OCI-M1 (cell line): Measurements from ENCODE around the gene PLCB1.

Source experiments
- DNase-seq: peaks from one replicate; lab custom pipeline; 2025; lab: John Stamatoyannopoulos, UW

Gene PLCB1

GRCh38 chr20:8505476-8506200, 373.6 kb downstream of the PLCB1 start:
- DNase-seq: no peak

GRCh38 chr20:8507231-8507630, 375.2 kb downstream of the PLCB1 start:
- DNase-seq: no peak

DNA sequence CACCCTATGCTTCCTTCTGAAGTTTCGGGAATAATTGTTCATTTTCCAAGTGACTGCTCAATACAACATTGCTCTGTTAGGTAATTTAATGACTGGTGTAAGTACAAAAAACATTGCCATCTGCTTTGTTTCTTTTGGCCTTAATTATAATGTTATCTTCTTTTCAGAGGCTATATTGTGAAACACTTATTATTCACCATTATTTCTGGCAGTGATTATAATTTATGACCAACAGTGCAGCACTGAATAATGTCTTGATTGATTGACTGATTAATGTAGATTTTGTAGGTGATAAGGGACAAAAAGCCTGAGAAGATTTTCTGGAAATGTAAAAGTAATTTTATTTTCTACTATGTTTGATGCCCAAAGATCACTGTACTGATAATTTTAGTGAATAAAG, 377.7 kb downstream of the PLCB1 start:
- DNase-seq: no peak

- no peak for DNase-seq
Observed at GRCh38 chr20:8510808-8511207, 378.7 kb downstream of the PLCB1 start.

DNA sequence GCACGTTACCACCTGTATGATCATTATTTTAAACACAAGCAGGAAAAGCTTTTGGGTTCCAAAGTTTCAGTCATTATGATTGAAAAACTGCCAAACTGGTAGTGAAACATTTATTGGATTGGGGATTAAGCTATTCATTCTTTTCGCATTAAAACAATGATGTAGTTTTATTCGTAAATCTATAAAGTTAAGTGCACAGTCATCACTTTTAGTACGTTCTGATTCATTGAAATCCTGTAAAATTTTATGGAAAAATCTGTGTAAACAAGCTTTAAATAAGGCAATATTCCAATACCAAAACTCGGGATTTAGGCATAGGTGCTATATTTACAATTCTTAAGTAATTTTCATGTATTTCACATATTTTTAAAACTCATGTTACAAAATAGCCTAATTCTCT, 379.9 kb downstream of the PLCB1 start:
- DNase-seq: no peak

- no peak for DNase-seq
Observed at GRCh38 chr20:8515810-8516435, 383.9 kb downstream of the PLCB1 start.

DNA sequence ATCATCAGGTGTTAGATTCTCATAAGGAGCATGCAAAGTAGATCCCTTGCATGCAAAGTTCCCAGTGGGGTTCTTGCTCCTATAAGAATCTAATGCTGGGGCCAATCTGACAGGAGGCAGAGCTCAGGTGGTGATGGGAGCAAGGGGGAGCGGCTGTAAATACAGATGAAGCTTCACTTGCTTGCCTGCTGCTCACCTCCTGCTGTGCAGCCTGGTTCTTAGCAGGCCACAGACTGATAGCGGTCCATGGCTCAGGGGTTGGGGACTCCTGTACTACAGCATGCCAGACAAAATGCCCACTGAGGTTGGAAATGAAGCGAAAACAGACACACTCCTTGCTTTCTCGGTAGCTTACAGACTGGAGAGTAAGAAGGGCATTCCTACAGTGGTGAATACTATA, 386.8 kb downstream of the PLCB1 start:
- DNase-seq: no peak

DNA sequence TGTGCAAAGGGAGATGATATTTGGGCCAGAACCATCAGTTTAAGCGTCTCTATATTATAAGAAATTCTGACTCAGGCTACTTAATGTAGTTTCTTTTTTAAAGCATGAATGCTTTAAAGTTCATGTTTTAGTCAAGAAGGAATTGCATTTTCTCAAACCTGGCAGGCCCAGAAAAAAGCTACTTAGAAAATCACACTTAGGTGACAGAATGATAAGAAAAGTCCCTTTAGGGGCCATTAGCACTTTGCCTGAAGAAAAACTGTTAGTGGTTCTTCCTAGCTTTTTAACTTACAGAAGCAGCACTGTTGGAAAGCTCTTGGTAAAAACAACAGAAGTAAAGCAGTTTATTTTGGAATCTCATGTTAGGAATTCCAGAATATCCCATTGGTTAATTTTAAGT, 387.8 kb downstream of the PLCB1 start:
- DNase-seq: no peak

GRCh38 chr20:8522168-8522567, 390.1 kb downstream of the PLCB1 start:
- no peak for DNase-seq

GRCh38 chr20:8523684-8524083, 391.6 kb downstream of the PLCB1 start:
- DNase-seq: no peak

- DNase-seq: peak; percentile 5
Observed at GRCh38 chr20:8524101-8525016, 392.3 kb downstream of the PLCB1 start.

- no peak for DNase-seq
Observed at GRCh38 chr20:8525017-8525343, 392.9 kb downstream of the PLCB1 start.

DNA sequence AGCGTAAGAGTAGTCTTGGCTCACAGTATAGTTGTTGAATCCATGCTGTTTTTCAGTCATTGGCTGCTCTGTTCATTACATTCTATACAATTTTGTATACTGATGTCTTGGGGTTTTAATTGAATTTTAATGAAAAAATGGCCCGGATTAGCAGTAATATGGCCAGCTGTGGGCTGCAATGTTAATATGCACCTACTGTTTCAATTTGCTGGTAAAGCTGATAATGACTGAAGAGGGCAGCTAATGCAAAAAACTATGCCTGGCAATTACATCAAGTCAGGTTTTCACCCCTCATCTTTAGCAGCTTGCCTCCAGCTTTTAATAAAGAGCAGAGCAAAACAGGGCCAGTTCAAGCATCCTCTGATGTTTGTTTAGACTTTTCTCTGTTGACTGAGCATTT, 394.5 kb downstream of the PLCB1 start:
- DNase-seq: no peak

DNA sequence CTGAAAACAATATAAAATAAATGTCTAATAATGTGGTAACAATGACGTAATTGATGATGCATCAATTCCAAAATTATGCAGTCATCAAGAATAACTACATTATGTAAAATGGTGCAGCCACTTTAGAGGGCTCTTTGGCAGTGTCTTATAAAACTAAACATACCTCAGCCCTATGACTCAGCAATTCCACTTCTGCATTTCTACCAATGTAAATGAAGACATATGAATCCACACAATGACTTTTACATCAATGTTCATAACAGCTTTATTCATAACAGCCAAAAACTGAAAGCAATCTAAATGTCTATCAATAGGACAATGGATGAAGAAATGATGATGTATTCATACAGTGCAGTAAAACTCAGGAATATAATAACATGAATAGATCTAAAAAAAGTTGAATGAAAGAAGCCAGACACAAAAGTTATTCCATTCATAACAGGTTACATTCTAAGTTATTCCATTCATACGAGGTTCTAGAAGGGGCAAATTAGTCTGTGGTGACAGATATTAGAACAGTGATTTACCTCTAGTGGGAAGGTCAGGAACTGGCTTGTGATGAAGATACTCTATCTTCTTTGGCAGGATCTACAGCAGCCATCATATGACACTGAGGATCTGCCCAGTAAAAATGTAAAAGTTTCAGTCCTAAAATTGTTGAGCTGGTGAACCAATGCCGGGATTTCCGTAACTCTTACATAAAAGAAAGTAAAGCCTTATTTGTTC, 396.1 kb downstream of the PLCB1 start:
- peak; percentile 89 for DNase-seq

GRCh38 chr20:8530022-8530421, 398.0 kb downstream of the PLCB1 start:
- DNase-seq: no peak

- no peak for DNase-seq
Observed at GRCh38 chr20:8532169-8532568, 400.1 kb downstream of the PLCB1 start.

GRCh38 chr20:8534368-8535160, 402.5 kb downstream of the PLCB1 start:
- DNase-seq: no peak

GRCh38 chr20:8535403-8536261, 403.6 kb downstream of the PLCB1 start:
- peak; percentile 26 for DNase-seq

GRCh38 chr20:8536262-8536618, 404.2 kb downstream of the PLCB1 start:
- DNase-seq: no peak

DNA sequence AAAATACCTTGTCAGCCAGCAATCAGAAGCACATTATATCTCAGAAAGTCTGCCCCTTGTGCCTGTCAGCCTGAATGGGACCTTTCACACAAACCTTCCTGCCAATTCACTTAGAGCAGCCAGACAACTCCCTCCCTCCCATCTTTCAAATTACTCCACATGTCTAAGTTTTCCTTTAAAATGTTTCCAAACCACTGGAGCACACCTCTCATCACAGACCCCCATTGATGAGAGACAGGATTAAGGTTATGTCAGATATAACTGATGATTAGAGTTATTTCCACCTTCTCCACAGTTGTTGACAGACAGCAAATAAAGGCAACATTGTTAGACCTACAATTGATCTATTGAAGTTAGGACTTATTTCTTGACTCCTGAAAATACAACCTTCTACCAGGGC, 408.4 kb downstream of the PLCB1 start:
- DNase-seq: no peak

DNA sequence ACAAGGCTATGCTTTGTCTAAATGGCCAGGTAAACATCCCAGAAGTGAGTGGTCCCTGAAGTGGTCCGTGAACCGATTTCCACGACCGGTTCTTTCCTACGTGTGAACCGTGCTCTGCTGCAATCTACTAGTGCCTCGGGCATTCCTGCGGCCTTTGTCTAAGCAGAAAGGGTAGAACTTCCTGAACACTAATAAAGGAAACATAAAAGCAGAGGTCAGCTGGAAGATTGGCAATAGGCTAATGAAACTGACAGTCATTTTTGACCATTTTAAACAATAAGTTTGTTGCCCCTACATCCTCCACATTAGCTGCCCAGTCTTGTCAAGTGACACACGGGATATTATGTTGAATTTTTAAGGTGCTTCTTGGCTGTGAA, 410.0 kb downstream of the PLCB1 start:
- DNase-seq: no peak
